Activated CD8-positive, alpha-beta memory T cell treated with anti-CD3 and anti-CD28 coated beads for 1 hour (primary cell): ENCODE measurements around the gene OCEL1.

ENCODE experiments used
- DNase-seq, 2 donors: peaks; one replicate each; pipeline ENCODE4 v3.0.0-alpha.2; 2020; ENCODE audit warnings: low read depth in 1 of 2; ENCODE audit errors: extremely low read depth in 1 of 2

The OCEL1 gene

DNA sequence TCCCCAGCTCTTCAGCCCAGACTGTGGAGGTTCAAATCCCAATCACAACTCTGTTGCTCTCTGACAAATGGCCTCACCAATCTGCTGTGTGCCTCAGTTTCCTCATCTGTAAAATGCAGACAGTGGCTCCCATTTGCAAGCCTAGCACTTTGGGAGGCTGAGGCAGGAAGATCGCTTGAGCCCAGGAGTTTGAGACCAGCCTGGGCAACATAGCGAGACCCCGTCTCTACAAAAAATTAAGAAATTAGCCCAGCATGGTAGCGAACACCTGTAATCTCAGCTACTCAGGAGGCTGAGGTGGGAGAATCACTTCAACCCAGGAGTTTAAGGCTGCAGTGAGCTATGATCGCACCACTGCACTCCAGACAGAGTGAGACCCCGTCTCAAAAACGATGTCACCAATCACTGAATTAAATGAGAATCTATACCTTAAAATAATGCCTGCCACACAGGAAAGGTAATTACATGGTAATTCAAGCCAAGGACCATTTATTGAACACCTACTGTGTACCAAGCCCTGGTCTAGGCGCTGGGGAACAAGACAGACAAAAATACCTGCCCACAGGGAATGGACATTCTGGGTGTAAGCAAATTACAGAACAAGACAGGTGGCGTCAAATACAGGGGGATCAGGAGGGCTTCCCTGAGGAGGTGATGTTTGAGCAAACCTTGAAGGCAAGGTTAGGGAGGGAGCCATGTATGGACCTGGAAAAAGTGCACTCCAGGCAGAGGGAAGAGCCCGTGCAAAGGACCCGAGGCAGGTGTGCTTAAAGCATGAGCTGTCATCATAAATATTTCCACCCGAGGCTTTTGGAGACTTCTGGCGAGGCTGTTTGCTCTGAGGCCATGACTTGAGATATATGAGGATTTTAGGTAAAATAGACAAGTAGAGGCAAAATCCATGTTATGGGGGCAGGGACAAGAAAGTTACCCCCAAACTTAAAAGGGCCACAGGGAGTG lies 12.0 kb downstream of the OCEL1 start:
- DNase-seq, result no peak

DNA sequence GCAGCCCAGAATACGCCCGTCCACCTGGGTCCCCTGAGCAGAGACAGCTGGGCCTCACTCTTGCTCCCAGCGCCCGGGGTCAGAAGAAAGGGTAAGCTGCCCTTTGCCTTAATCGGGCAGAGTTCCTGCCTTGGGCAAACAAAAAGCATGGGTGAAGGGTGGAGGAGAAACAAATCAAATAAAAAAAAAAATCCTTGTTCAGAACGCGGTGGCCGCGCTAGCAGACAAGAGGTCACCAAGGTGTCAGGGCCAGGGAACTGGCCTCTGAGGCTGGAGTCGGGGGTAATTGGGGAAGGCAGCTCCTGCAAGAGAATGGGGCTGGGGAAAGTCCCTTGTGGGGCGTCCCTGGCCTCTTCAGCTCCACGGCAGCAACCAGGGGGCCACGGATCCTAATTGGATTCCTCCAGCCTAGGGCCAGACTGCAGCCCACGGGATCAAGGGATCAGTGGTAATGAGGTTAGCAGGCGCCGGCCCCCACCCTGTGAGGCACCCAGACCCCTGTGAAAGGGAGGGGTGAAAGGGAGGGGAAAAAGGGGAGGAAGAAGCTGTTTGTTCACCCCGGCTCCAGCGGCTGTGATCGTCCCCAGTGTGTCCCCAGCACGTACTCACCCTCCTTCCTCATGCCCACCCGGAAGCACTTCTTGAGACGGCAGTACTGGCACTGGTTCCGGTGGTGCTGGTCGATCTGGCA lies 14.2 kb downstream of the OCEL1 start:
- no peak for DNase-seq

DNA sequence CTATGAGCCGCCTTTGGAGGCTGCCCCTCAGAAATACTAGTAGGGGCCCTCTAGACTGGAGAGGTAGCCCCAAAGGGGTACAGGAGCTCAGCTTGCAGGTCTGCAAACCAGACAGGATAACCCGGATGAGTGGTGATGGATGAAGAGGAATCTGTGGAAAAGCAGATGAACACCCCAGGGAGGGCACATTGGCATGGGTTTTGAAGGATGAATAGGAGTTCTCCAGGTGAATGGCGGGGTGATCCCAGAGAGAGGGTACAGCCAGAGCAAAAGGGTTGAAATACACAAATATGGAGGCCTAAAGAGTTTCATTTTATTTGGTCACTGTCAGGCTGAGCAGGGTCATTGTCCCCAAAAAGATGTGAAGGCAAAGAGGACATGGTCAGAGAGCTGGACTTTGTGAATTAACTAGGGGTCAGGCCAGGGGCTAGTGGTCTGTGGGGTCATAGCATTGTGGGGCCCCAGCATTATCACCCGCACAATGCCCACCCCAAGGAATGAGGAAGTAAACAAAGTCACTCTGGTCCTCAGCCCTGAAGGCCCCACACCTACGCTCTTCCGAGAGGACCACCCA lies 14.9 kb downstream of the OCEL1 start:
- no peak for DNase-seq

DNA sequence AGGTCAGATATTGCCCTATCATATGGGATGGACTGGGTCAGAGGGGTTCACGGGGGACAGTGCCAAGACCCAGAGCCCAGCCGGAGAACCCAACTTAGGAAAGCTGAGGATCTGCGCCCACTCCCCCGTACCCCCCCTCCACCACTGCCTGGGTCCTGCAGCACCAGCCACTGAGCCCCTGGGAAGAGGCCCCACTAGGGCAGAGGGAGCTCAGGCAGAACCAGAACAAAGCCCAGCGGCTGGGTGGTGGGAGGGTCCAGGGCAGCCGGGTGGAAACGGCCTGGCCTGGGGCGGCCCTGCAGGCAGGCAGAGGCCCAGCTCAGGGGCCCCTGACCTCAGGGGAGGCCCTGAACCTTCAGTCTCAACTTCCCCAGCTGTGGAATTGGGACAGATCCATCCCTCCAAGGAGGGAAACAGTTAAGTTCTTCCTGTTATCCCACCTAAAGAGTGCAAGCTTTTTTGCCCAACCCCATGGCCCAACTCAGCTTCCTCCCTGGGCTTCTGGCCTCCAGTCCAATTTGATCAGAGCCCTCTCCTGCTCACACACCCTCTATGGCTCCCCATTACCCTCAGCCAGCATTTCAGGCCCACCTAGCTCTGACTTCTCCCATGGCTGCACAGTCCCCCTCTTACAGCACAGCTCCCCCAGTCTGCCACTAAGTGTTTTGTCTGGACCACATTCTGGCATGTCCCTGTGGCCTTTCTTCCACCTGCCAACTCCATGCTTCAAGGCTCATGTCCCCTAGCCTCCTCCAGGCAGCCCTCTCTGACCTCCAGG lies 16.6 kb downstream of the OCEL1 start:
- DNase-seq, result no peak

DNA sequence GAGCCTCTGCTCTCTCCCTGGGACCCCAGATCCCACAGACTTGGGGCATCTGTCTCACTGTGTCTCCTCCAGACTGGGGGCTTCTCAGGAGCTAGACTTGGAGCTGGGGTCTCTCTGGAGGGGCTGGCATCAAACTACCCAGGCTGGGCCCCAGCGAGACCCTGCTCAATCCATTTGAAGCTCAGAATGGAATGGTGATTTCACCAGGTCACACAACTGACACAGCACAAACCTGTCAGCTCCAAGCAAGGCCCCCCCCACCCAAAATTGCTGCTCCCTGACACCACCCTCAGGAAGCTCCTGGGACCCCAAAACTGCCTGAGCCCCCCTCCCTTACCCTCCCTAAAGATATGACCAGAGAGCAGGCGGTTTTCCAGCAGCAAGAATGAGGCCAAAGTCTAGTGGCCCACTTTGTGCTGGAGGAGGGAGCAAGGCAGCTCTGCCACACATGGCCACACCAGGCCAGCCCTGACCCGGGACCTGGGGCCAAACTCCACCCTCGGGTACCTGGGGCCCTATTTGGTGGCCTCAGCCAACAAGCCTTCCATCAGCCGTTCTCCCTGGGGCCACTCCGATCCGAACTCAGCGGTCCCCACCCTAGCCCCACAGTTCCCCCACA lies 17.3 kb downstream of the OCEL1 start:
- no peak for DNase-seq

DNA sequence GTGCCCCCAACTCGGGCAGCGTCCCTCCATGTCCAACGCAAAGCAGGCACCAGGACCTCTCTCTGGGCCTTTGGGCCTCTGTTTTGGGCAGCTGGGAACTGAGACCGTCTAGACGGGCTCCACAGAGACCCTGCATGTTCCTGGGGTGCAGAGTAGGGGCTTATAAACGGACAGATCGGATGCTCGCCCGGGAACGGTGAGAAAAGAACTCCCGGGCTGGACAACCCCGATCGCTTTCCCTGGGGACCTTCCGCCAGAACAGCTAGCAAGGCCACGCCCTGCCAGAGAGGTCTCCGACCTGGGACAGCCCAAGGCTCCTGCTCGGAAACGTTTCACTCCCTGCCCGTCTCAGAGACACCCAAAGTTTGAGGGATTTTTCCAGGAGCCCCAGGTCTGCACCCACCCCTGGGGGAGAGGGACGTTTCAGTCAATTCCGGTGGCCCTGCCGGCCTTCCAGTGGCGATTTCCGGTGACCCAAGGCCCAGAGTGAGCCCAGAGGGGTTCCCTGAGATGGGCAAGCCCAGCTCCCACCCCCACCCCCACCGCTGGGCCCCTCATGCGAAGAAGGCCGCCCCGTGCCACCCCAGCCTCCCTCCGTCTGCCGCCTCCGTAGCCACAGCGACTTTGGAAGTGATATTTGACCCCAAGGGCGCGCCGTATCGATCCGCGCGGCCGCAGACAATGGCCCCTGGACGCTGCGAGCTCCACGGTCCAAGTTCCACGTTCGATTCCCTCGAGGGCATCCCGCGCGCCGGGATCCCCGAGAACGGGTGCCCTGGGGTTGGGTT lies 18.0 kb downstream of the OCEL1 start:
- no peak for DNase-seq

DNA sequence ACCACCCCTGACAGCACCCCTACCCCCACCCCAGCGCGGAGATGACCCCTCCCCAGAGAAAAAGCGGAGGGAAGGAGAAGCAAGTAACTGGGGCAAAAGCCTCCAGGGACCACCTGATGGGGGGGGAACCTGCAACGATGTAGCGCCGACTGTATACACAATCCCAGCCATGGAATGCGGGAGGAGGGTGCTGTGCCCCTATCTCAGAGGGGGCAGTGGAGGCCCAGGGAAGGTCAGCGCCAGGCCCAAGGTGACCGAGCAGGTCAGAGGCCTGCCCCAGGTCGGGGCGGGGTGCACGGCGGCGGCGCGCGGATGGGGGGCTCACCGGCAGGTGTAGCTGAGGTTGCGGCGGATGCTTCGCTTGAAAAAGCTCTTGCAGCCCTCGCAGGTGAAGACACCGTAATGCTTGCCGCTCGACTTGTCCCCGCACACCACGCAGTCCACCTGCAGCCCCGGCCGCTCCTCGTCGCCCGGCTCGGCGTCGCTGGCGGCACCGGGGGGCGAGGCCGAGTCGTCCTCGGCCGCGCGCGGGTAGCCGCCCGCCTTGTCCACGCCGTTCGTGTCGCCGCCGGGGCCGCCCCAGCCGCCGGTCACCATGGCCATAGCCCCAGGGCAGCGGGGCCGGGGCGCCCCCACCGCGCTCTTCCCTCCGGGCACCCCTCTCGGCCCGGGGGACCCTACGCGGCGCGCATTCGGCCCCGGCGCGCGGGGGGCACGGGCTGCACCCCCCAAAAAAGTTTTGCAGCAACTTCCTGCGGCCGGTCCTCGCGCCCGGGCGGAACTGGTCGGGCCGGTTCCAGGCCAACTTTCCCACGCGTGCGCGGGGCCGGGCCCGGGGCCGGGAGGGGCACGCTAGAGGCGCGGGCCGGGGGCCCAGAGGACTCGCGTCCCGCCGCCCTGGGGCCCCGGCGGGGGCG lies 18.9 kb downstream of the OCEL1 start:
- DNase-seq, result no peak

DNA sequence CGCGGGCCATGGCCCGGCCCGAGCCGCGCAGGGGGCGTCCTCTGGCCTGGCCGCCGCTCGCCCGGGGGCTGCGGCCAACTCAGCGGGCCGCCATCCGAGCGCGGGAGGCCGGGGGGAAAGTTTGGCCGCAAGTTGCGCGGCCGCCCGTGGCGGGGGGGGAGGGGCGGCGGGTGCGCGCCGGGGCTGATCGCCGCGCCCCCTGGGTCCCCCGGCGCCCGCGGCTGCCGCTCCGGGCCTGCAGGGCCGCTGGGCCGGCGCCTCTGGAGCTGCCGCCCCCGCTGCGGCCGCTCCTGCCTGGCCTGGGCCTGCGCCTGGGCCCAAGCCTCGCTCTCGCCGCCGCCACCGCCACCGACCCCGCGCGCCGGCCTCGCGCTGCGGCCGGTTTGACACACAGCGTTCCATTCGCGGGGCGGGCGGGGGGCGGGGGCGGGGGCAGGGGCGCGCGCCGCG lies 19.5 kb downstream of the OCEL1 start, which contains the start of gene NR2F6:
TSS of gene NR2F6 (minus strand) at position 385 of the 450 bp plus-strand sequence. CDS start 699 bp downstream, outside the sequence.
- DNase-seq, result no peak

DNA sequence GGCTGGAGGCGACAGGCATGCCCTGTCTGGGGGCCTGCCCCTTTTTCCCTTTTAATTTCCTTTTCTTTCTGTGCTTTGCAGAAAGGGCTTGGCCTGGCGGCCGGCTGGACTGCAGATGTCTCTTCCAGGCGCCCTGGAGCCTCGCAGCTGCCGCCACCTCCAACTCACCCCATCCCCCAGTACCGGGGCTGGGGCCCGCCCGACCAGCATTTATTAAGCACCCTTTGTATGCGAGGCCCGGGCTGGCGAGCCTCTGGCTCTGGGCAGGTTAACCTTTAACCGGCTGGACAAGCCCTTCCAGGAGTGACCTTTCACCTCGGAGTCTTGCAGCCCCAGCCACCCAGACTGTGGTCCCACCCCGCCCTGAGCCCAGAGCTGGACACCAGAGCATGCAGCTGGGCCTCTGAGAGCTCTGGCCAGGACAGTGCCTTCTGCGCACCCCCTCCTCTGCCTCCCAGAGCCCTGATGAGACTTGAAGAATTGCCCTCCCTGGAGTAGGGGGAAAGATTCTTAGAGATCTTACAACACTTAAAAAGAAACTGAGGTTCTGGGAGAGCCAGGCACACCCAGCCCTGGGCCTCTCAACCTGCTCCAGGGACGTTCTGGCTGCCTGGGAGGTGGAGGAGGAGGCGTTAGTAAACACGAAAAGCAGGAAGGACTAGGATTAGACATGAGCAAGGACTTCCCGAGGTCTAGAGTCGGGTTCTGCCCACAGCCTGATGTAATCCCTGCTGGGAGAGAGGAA lies 20.8 kb downstream of the OCEL1 start:
- no peak for DNase-seq

DNA sequence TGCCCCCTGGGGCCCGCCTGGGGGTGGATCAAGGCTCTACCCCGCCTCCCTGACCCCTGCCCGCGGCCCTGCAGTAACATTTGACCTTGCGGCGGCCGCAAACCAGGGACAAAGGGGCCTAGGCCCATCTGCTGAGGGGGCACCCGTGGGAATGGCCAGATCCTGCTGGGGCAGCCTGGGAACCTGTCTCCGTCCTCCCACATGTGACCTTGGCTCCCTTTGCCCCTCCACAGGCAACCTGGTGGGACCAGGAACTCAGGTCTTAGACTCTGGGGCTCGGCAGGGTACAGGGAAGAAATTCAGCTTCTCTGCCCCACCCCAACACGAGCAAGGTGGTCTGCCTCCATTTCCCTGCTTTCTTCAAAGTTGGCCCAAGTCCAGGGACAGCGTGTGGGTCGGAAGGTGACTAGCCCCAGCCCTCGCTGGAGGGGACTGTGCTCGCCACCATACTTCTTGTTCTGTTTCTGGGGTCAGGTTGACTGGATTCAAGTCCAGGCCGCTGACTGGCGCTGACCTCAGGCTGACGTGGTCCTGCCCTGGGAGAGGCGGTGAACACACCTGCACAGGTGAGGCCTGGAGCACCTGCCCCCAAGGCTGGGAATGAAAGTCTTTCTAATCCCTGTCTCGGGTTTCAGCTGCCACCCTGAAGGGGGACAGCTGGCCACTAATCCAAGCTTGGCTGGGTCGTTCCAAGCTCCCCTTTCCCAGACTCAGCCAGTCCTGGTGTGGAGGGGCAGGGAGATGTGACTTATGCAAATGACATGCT lies 22.2 kb downstream of the OCEL1 start:
- DNase-seq, result no peak

DNA sequence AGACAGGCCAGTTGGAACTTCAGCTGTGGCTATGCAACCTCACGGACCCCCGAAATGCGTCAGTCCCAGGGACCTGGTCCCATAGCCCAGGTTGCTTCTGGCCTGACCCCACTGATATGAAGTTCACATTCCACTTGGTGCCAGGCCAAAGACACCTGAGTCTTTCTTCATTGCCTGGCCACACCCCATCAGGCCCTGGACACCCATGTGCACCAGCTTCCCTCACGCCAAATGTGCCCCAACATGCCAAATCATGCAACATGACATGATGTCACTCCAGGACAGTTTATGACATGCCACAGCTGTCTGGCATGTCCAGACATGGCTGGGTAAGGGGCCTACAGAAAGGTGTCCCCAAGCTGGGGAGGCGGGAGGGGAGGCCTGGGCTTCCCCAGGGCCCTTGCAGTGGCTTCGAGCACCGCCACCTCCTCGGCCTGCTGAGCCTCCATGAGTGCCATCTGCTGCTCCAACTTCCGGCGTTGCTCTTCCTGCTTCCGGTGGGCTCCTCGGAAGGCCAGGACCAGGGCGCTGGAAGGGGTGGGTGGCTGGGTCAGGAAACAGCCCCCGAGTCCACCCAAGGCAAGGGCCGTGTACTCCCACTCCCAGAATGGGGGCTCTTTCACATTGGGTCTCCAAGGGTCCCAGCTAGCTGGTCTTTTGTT lies 24.0 kb downstream of the OCEL1 start:
- DNase-seq, result no peak

DNA sequence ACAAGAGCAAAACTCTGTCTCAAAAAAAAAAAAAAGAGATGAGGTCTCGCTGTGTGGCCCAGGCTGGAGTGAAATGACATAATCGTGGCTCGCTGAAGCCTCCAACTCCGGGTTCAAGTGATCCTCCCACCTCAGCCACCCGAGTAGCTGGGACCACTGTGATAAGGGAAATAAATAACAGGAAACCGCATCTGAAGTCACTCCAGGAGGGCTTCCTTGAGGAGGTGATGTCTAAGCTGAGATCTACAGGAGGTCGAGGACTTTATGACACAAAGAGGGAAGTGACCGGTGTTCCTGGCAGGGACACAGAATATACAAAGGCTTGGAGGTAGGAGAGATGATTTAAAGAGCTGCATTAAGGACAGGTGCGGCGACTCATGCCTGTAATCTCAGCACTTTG lies 28.6 kb downstream of the OCEL1 start:
- DNase-seq, result no peak

DNA sequence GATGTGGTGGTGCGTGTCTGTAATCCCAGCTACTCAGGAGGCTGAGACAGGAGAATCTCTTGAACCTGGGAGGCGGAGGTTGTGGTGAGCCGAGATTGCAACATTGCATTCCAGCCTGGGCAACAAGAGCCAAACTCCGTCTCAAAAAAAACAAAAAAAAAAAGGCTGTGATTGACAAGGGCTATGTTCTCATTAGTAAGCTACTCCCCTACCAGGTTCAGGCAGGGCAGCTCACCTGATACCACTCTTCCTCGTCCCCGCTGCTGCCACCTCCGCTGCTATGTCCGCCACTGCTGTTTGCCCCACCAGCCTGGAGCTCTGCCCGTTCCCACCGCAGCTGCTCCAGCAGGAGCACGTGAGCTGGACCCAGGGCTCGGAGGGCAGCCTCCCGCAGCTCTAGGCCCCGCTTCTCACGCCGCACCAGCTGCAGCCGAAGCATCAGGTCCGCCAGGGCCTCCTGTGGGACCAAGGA lies 29.2 kb downstream of the OCEL1 start:
- no peak for DNase-seq

DNA sequence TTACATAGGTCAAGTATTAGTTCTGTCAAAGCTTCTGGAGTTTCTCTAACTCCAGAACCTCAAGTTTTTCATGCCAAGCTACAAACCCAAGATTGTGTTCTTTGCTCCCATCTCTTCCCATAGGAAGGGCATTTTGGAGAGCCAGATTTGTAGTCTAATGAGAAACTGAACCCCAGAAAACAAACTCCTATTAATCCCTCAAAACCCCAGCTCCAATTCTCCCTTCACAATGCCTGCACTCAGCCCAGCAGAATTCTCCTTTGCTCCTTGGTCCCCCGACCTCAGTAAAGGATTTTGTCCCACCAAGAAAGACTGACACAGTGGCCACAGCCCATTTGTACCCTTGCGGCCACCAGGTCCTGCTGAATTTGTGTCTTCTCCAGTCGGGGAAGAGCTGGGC lies 30.1 kb downstream of the OCEL1 start:
- DNase-seq, result no peak

DNA sequence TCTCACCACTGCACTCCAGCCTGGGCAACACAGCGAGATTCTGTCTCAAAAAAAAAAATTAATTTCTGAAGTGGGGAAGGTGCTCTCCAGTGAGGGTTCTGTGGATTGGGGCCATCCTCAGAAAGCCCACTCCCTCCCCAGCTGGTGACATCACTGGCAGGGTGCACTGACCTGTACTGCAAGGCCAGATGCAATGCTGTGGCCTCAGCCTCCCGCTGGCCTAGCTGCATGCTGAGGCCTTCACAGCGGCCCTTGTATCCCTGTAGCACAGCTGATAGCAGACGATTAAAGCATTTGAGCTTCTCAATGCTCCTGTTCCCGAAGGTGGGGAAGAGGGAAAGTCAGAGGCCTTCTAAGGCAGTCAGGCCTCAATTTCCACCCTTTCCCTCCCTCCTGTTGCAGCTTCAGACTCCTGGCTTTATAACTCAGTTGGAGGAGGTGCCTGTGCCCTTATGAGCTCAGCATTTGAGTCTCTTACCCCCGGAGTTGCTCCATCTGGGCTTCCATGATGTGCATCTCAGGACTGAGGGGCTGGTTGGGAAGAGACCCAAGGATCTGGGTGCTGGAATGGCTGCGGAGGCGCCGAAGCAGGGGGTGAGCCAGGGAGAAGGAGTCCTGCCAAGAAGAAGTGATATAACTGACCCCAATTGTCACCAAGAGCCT lies 33.2 kb downstream of the OCEL1 start:
- DNase-seq, result no peak

DNA sequence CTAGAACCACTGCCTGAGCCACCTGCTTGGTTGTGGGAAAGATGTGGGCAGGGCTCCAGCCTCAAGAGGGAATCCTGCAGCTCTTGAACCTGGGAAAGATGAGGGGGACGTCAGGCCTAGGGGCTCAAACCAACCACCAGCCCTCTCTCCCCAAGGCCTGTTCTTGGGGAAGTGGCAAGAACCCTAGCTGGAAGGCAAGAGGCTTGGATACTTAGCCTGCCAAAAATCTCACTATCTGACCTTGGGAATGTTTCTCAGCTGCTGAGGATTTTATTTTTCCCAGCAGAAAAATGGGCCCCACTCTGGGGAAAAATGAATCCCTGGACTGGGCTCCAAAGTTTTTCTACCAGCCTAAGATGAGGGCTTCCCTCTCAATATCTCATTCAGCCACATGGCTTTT lies 33.9 kb downstream of the OCEL1 start:
- DNase-seq, result no peak
